Measurements from ENCODE around the gene GPR107.

GPR107 gene

GRCh38 chr9:130167927-130168326 lies 114.2 kb downstream of the GPR107 start:
- no peak for DNase-seq

GRCh38 chr9:130171226-130172148 lies 117.8 kb downstream of the GPR107 start:
- DNase-seq: no peak

- DNase-seq: peak; percentile 44
Observed at GRCh38 chr9:130172161-130172857, 118.6 kb downstream of the GPR107 start, which contains the start of gene NCS1. Gene NCS1 (plus strand): TSS chr9:130172404. CDS start chr9:130172664, 260 bp downstream.

- peak; percentile 46 for DNase-seq
Observed at GRCh38 chr9:130172858-130173665, 119.4 kb downstream of the GPR107 start.

GRCh38 chr9:130173666-130173983 lies 119.9 kb downstream of the GPR107 start:
- no peak for DNase-seq

- DNase-seq: no peak
Observed at GRCh38 chr9:130174025-130174424, 120.3 kb downstream of the GPR107 start.

GRCh38 chr9:130174920-130175321 lies 121.2 kb downstream of the GPR107 start:
- no peak for DNase-seq

GRCh38 chr9:130175355-130175754 lies 121.6 kb downstream of the GPR107 start:
- no peak for DNase-seq

GRCh38 chr9:130176760-130177159 lies 123.1 kb downstream of the GPR107 start:
- DNase-seq: no peak

- DNase-seq: no peak
Observed at GRCh38 chr9:130177898-130178805, 124.4 kb downstream of the GPR107 start.

- DNase-seq: no peak
Observed at GRCh38 chr9:130179331-130179907, 125.7 kb downstream of the GPR107 start.

- no peak for DNase-seq
Observed at GRCh38 chr9:130180516-130180915, 126.8 kb downstream of the GPR107 start.

- DNase-seq: no peak
Observed at GRCh38 chr9:130181678-130182380, 128.1 kb downstream of the GPR107 start.

GRCh38 chr9:130182381-130182909 lies 128.7 kb downstream of the GPR107 start:
- DNase-seq: no peak

GRCh38 chr9:130183133-130183762 lies 129.5 kb downstream of the GPR107 start:
- no peak for DNase-seq

- DNase-seq: no peak
Observed at GRCh38 chr9:130185017-130185416, 131.3 kb downstream of the GPR107 start.

GRCh38 chr9:130185490-130186031 lies 131.9 kb downstream of the GPR107 start:
- DNase-seq: no peak

- no peak for DNase-seq
Observed at GRCh38 chr9:130186051-130186450, 132.3 kb downstream of the GPR107 start.

GRCh38 chr9:130186839-130187522 lies 133.3 kb downstream of the GPR107 start:
- no peak for DNase-seq

- DNase-seq: no peak
Observed at GRCh38 chr9:130187523-130187846, 133.8 kb downstream of the GPR107 start.

All from stimulated activated CD4-positive, alpha-beta T cell treated with anti-CD3 and anti-CD28 coated beads, Interleukin-4, amount 100 ng/mL, for 24 hours (primary cell).